ENCODE data around the gene PDZD4.

Gene PDZD4

GRCh38 chrX:153871451-153871850, 41.1 kb upstream of the PDZD4 start:
- Mint-ChIP-seq H3K9me3 (no peaks in the 10 kb centered on the region), H3K27me3 (ENCODE audit: low read depth) (peaks cover 11% of the 10 kb centered on the region), H3K27ac (no peak overlapping the region), H3K4me3 (no peak overlapping the region), H3K36me3 (ENCODE audit: low read depth) (no peaks in the 10 kb centered on the region), H3K4me1 (ENCODE audit: low read depth) (peaks cover 2% of the 10 kb centered on the region)

- Mint-ChIP-seq H3K27me3 (ENCODE audit: low read depth) (peaks cover 9% of the 10 kb centered on the region), H3K36me3 (ENCODE audit: low read depth) (no peaks in the 10 kb centered on the region), H3K27ac (no peak overlapping the region), H3K4me3 (no peak overlapping the region), H3K9me3 (no peaks in the 10 kb centered on the region), H3K4me1 (ENCODE audit: low read depth) (no peaks in the 10 kb centered on the region)
Measured at GRCh38 chrX:153870791-153871360, 40.5 kb upstream of the PDZD4 start.

- no peaks in the 10 kb centered on the region for H3K9me3 Mint-ChIP-seq
- H3K4me1 Mint-ChIP-seq (ENCODE audit: low read depth): no peaks in the 10 kb centered on the region
- H3K36me3 Mint-ChIP-seq (ENCODE audit: low read depth): no peaks in the 10 kb centered on the region
- H3K4me3 Mint-ChIP-seq: no peak overlapping the region
- H3K27ac Mint-ChIP-seq: no peak overlapping the region
- H3K27me3 Mint-ChIP-seq (ENCODE audit: low read depth): peaks cover 9% of the 10 kb centered on the region
Measured at GRCh38 chrX:153870288-153870690, 39.9 kb upstream of the PDZD4 start.

- H3K27ac Mint-ChIP-seq: no peak overlapping the region
- no peaks in the 10 kb centered on the region for H3K4me1 Mint-ChIP-seq (ENCODE audit: low read depth)
- no peaks in the 10 kb centered on the region for H3K9me3 Mint-ChIP-seq
- H3K27me3 Mint-ChIP-seq (ENCODE audit: low read depth): peaks cover 8% of the 10 kb centered on the region
- no peak overlapping the region for H3K4me3 Mint-ChIP-seq
- no peaks in the 10 kb centered on the region for H3K36me3 Mint-ChIP-seq (ENCODE audit: low read depth)
Measured at GRCh38 chrX:153869473-153870287, 39.3 kb upstream of the PDZD4 start.

GRCh38 chrX:153868576-153869472, 38.5 kb upstream of the PDZD4 start:
- H3K4me1 Mint-ChIP-seq (ENCODE audit: low read depth): no peaks in the 10 kb centered on the region
- H3K36me3 Mint-ChIP-seq (ENCODE audit: low read depth): no peaks in the 10 kb centered on the region
- no peaks in the 10 kb centered on the region for H3K9me3 Mint-ChIP-seq
- no peak overlapping the region for H3K4me3 Mint-ChIP-seq
- peaks cover 5% of the 10 kb centered on the region for H3K27me3 Mint-ChIP-seq (ENCODE audit: low read depth)
- H3K27ac Mint-ChIP-seq: no peak overlapping the region

GRCh38 chrX:153867671-153868070, 37.3 kb upstream of the PDZD4 start:
- Mint-ChIP-seq H3K9me3 (no peaks in the 10 kb centered on the region), H3K4me1 (ENCODE audit: low read depth) (no peaks in the 10 kb centered on the region), H3K27ac (no peak overlapping the region), H3K4me3 (no peak overlapping the region), H3K36me3 (ENCODE audit: low read depth) (no peaks in the 10 kb centered on the region), H3K27me3 (ENCODE audit: low read depth) (peaks cover 3% of the 10 kb centered on the region)

GRCh38 chrX:153867139-153867538, 36.8 kb upstream of the PDZD4 start:
- no peaks in the 10 kb centered on the region for H3K4me1 Mint-ChIP-seq (ENCODE audit: low read depth)
- no peak overlapping the region for H3K27ac Mint-ChIP-seq

GRCh38 chrX:153866302-153867019, 36.1 kb upstream of the PDZD4 start:
- H3K27me3 Mint-ChIP-seq (ENCODE audit: low read depth): no peaks in the 10 kb centered on the region
- no peak overlapping the region for H3K4me3 Mint-ChIP-seq
- no peak overlapping the region for H3K27ac Mint-ChIP-seq

More at GRCh38 chrX:153867139-153867538, 36.8 kb upstream of the PDZD4 start:
- H3K9me3 Mint-ChIP-seq: no peaks in the 10 kb centered on the region
- no peaks in the 10 kb centered on the region for H3K36me3 Mint-ChIP-seq (ENCODE audit: low read depth)
- H3K27me3 Mint-ChIP-seq (ENCODE audit: low read depth): no peaks in the 10 kb centered on the region
- H3K4me3 Mint-ChIP-seq: no peak overlapping the region

GRCh38 chrX:153865685-153866084, 35.3 kb upstream of the PDZD4 start:
- Mint-ChIP-seq H3K27ac (no peak overlapping the region), H3K4me3 (no peak overlapping the region), H3K9me3 (no peaks in the 10 kb centered on the region), H3K4me1 (ENCODE audit: low read depth) (no peaks in the 10 kb centered on the region), H3K27me3 (ENCODE audit: low read depth) (no peaks in the 10 kb centered on the region), H3K36me3 (ENCODE audit: low read depth) (no peaks in the 10 kb centered on the region)

More at GRCh38 chrX:153866302-153867019, 36.1 kb upstream of the PDZD4 start:
- H3K4me1 Mint-ChIP-seq (ENCODE audit: low read depth): no peaks in the 10 kb centered on the region
- H3K9me3 Mint-ChIP-seq: no peaks in the 10 kb centered on the region
- H3K36me3 Mint-ChIP-seq (ENCODE audit: low read depth): no peaks in the 10 kb centered on the region

- Mint-ChIP-seq H3K4me3 (no peak overlapping the region), H3K36me3 (ENCODE audit: low read depth) (no peaks in the 10 kb centered on the region), H3K9me3 (no peaks in the 10 kb centered on the region), H3K4me1 (ENCODE audit: low read depth) (no peaks in the 10 kb centered on the region), H3K27me3 (ENCODE audit: low read depth) (no peaks in the 10 kb centered on the region), H3K27ac (no peak overlapping the region)
Measured at GRCh38 chrX:153865321-153865580, 34.9 kb upstream of the PDZD4 start.

GRCh38 chrX:153864561-153865320, 34.4 kb upstream of the PDZD4 start:
- H3K27me3 Mint-ChIP-seq (ENCODE audit: low read depth): no peaks in the 10 kb centered on the region
- H3K4me1 Mint-ChIP-seq (ENCODE audit: low read depth): no peaks in the 10 kb centered on the region
- H3K36me3 Mint-ChIP-seq (ENCODE audit: low read depth): no peaks in the 10 kb centered on the region
- H3K9me3 Mint-ChIP-seq: no peaks in the 10 kb centered on the region
- no peak overlapping the region for H3K4me3 Mint-ChIP-seq
- no peak overlapping the region for H3K27ac Mint-ChIP-seq

GRCh38 chrX:153864101-153864500, 33.8 kb upstream of the PDZD4 start:
- H3K4me1 Mint-ChIP-seq (ENCODE audit: low read depth): no peaks in the 10 kb centered on the region
- no peaks in the 10 kb centered on the region for H3K27me3 Mint-ChIP-seq (ENCODE audit: low read depth)
- no peaks in the 10 kb centered on the region for H3K9me3 Mint-ChIP-seq

GRCh38 chrX:153863251-153863991, 33.1 kb upstream of the PDZD4 start:
- H3K36me3 Mint-ChIP-seq (ENCODE audit: low read depth): no peaks in the 10 kb centered on the region
- no peak overlapping the region for H3K4me3 Mint-ChIP-seq
- H3K4me1 Mint-ChIP-seq (ENCODE audit: low read depth): no peaks in the 10 kb centered on the region
- no peaks in the 10 kb centered on the region for H3K27me3 Mint-ChIP-seq (ENCODE audit: low read depth)
- H3K27ac Mint-ChIP-seq: no peak overlapping the region
- no peaks in the 10 kb centered on the region for H3K9me3 Mint-ChIP-seq

More at GRCh38 chrX:153864101-153864500, 33.8 kb upstream of the PDZD4 start:
- Mint-ChIP-seq H3K36me3 (ENCODE audit: low read depth) (no peaks in the 10 kb centered on the region), H3K27ac (no peak overlapping the region), H3K4me3 (no peak overlapping the region)
